GM04504 (cell line): ENCODE results near the gene ABTB2.
A peak's percentile ranks its signal among the peaks of the same experiment; 100 is the strongest.

Source experiments
- DNase-seq: peaks from one replicate; pipeline ENCODE4 v3.0.0-alpha.2; 2012; ENCODE audit warnings: low read depth

ABTB2 gene

GRCh38 chr11:34360046-34360445 lies 2.2 kb upstream of the ABTB2 start:
- no peak for DNase-seq

GRCh38 chr11:34359548-34359891 lies 1.7 kb upstream of the ABTB2 start:
- DNase-seq = no peak

GRCh38 chr11:34358728-34359547 lies 1.1 kb upstream of the ABTB2 start:
- peak; percentile 59 for DNase-seq

GRCh38 chr11:34358258-34358727 lies 483 bp upstream of the ABTB2 start:
- no peak for DNase-seq

- no peak for DNase-seq
Observed at GRCh38 chr11:34356913-34357700, 703 bp downstream of the ABTB2 start.

GRCh38 chr11:34356576-34356912 lies 1.3 kb downstream of the ABTB2 start:
- DNase-seq = no peak

- DNase-seq = no peak
Observed at GRCh38 chr11:34356130-34356529, 1.7 kb downstream of the ABTB2 start.

- no peak for DNase-seq
Observed at GRCh38 chr11:34355726-34356125, 2.1 kb downstream of the ABTB2 start.

GRCh38 chr11:34354782-34355181 lies 3.0 kb downstream of the ABTB2 start:
- DNase-seq = no peak

GRCh38 chr11:34353881-34354280 lies 3.9 kb downstream of the ABTB2 start:
- no peak for DNase-seq

GRCh38 chr11:34351687-34352469 lies 5.9 kb downstream of the ABTB2 start:
- no peak for DNase-seq

- no peak for DNase-seq
Observed at GRCh38 chr11:34351051-34351450, 6.8 kb downstream of the ABTB2 start.

GRCh38 chr11:34349882-34350281 lies 7.9 kb downstream of the ABTB2 start:
- no peak for DNase-seq

- DNase-seq = no peak
Observed at GRCh38 chr11:34348919-34349318, 8.9 kb downstream of the ABTB2 start.

GRCh38 chr11:34348096-34348495 lies 9.7 kb downstream of the ABTB2 start:
- DNase-seq = no peak

- no peak for DNase-seq
Observed at GRCh38 chr11:34346551-34346950, 11.3 kb downstream of the ABTB2 start.

- DNase-seq = no peak
Observed at GRCh38 chr11:34345991-34346480, 11.8 kb downstream of the ABTB2 start.

GRCh38 chr11:34345540-34345876 lies 12.3 kb downstream of the ABTB2 start:
- no peak for DNase-seq

- peak; percentile 85 for DNase-seq
Observed at GRCh38 chr11:34344768-34345539, 12.9 kb downstream of the ABTB2 start.

GRCh38 chr11:34344410-34344767 lies 13.4 kb downstream of the ABTB2 start:
- DNase-seq = no peak

- DNase-seq = no peak
Observed at GRCh38 chr11:34343686-34344085, 14.1 kb downstream of the ABTB2 start.

- no peak for DNase-seq
Observed at GRCh38 chr11:34343153-34343552, 14.7 kb downstream of the ABTB2 start.
